ENCODE results near the gene ACSS1.

DNA sequence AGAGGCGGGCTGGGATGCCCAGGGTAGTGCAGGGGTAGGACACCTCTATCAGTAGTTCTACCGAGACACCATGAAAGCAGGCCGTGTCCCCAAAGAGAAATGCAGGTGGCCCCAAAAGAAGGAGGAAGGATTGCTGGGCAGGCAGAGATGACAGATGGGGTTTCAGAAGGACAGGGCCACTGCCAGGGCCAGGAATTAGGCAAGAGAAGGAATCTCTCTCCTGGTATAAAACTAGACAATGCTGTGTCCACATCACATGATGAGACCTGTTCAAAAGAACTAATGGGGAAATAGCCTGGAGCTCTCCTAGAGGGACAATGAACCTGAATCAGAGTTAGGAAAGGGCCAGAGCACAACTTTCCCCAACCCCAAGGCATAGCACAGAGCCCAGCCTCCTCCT is 45.6 kb upstream of the ACSS1 start:
- TF ChIP-seq, protein P1, sequence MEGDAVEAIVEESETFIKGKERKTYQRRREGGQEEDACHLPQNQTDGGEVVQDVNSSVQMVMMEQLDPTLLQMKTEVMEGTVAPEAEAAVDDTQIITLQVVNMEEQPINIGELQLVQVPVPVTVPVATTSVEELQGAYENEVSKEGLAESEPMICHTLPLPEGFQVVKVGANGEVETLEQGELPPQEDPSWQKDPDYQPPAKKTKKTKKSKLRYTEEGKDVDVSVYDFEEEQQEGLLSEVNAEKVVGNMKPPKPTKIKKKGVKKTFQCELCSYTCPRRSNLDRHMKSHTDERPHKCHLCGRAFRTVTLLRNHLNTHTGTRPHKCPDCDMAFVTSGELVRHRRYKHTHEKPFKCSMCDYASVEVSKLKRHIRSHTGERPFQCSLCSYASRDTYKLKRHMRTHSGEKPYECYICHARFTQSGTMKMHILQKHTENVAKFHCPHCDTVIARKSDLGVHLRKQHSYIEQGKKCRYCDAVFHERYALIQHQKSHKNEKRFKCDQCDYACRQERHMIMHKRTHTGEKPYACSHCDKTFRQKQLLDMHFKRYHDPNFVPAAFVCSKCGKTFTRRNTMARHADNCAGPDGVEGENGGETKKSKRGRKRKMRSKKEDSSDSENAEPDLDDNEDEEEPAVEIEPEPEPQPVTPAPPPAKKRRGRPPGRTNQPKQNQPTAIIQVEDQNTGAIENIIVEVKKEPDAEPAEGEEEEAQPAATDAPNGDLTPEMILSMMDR (conservative IDR thresholded peaks at IDR 0.05): no peak
- no peak for TF ChIP-seq EZH2 (IDR thresholded peaks at IDR 0.05; ENCODE audit: low read depth)
